PC-9 (cell line): Measurements from ENCODE around the gene TGM2.

Source experiments
- CTCF ChIP-seq: fragments of 200-600 bp; sonication (generic); conservative IDR thresholded peaks from 2 replicates; pipeline ENCODE4 v1.6.1; 2017; ENCODE audit warnings: mixed run types, antibody characterized with exemption, mild to moderate bottlenecking, moderate library complexity
- EZH2 ChIP-seq: fragments of 200-600 bp; sonication (generic); IDR thresholded peaks from 2 replicates; pipeline ENCODE4 v1.8.0; 2017; ENCODE audit warnings: antibody characterized with exemption, low read depth

- TF ChIP-seq CTCF = no peak
- TF ChIP-seq EZH2 = no peak
Measured at GRCh38 chr20:38208523-38208922, 43.5 kb upstream of the TGM2 start.
